Esophagus squamous epithelium (tissue), 5 donors: ENCODE results near the gene PTPRM. TPM values are rescaled to one million over a fixed set of nuclear protein-coding genes. Genes with fewer than 3 reads are reported as not detected.

Experiments
- DNase-seq: peaks from one replicate; lab custom pipeline; 2025; lab: John Stamatoyannopoulos, UW
- H3K27ac ChIP-seq, 4 donors: fragments of 200-600 bp; sonication (generic); one replicate each; pipeline ENCODE4 v1.5.1; 2016 to 2019; ENCODE audit warnings: mild to moderate bottlenecking in 1 of 4
- H3K27me3 ChIP-seq, 4 donors: fragments of 200-600 bp; sonication (generic); 1 replicate in 3 of 4; 2 replicates in 1 of 4; pipeline versions ENCODE4 v1.5.1 to v1.6.0; 2017 to 2021; ENCODE audit warnings: antibody characterized with exemption in 1 of 4
- H3K36me3 ChIP-seq, 3 donors: fragments of 200-600 bp; sonication (generic); one replicate each; pipeline ENCODE4 v1.5.1; 2016 to 2019
- H3K4me1 ChIP-seq, 3 donors: fragments of 200-600 bp; sonication (generic); one replicate each; pipeline ENCODE4 v1.5.1; 2017 to 2019
- H3K4me3 ChIP-seq, 4 donors: fragments of 200-600 bp; sonication (generic); 1 replicate in 3 of 4; 2 replicates in 1 of 4; pipeline ENCODE4 v1.5.1; 2016 to 2019; ENCODE audit warnings: mild to moderate bottlenecking in 2 of 4, moderate library complexity in 1 of 4
- H3K9me3 ChIP-seq, 3 donors: fragments of 200-600 bp; sonication (generic); one replicate each; pipeline ENCODE4 v1.5.1; 2016 to 2019
- POLR2A ChIP-seq, 4 donors: fragments of 450-650 bp; IDR thresholded peaks; one replicate each; pipeline ENCODE4 v1.6.1; 2017; ENCODE audit warnings: antibody characterized with exemption in 4 of 4, mild to moderate bottlenecking in 4 of 4, moderate library complexity in 3 of 4
- WGBS, 2 donors: methylation state at CpG; one replicate each; pipeline ENCODE4 v1.1.5; 2018; 5-methylcytosine and 5-hydroxymethylcytosine counted together
- intact Hi-C: fragments of 100-400 bp; cut with DNase I; formaldehyde crosslinking; loops from one replicate; pipeline ENCODE4 v1.15.0; 2022
- total RNA-seq, 4 donors: library from RNA; depleted of rRNA; stranded (reverse); fragments of >200 nt; gene quantifications; one replicate each; pipeline ENCODE4 v1.1.0, GENCODE V29; 2016
- TF ChIP-seq, protein P1 (sequence below), 6 experiments: fragments of 450-650 bp in 4 of 6; fragments of 200-600 bp in 2 of 6; sonication (generic) in 2 of 6; IDR thresholded peaks; one replicate each; pipeline ENCODE4 v1.5.1; 2016 to 2019; ENCODE audit warnings: antibody characterized with exemption in 6 of 6, mild to moderate bottlenecking in 4 of 6, moderate library complexity in 4 of 6
- donor health status: DM: yes; HTN: yes; CAD: no.

Gene PTPRM
- total RNA-seq, 4 donors from 2014 or later = 6.5 to 38.7 (median 11.1) TPM

- Histone ChIP-seq H3K27ac (no peak overlapping the region), H3K27me3 (peaks cover 0 to 6% (median 0%) of the 10 kb centered on the region in 4 donors), H3K36me3 (no peaks in the 10 kb centered on the region), H3K9me3 (peaks cover 0 to 16% (median 0%) of the 10 kb centered on the region in 3 donors), H3K4me3 (no peak overlapping the region), H3K4me1 (no peaks in the 10 kb centered on the region)
- WGBS, 2 donors = 29 to 44% methylated on average over 12 of the region's 15 CpGs
- TF ChIP-seq, protein P1, sequence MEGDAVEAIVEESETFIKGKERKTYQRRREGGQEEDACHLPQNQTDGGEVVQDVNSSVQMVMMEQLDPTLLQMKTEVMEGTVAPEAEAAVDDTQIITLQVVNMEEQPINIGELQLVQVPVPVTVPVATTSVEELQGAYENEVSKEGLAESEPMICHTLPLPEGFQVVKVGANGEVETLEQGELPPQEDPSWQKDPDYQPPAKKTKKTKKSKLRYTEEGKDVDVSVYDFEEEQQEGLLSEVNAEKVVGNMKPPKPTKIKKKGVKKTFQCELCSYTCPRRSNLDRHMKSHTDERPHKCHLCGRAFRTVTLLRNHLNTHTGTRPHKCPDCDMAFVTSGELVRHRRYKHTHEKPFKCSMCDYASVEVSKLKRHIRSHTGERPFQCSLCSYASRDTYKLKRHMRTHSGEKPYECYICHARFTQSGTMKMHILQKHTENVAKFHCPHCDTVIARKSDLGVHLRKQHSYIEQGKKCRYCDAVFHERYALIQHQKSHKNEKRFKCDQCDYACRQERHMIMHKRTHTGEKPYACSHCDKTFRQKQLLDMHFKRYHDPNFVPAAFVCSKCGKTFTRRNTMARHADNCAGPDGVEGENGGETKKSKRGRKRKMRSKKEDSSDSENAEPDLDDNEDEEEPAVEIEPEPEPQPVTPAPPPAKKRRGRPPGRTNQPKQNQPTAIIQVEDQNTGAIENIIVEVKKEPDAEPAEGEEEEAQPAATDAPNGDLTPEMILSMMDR (IDR thresholded peaks at IDR 0.05) = no peak
- TF ChIP-seq POLR2A (IDR thresholded peaks at IDR 0.05) = no peak
- DNase-seq = no peak
- intact Hi-C loops = no loop called here
Measured at GRCh38 chr18:8416212-8417019, 849.3 kb downstream of the PTPRM start.

DNA sequence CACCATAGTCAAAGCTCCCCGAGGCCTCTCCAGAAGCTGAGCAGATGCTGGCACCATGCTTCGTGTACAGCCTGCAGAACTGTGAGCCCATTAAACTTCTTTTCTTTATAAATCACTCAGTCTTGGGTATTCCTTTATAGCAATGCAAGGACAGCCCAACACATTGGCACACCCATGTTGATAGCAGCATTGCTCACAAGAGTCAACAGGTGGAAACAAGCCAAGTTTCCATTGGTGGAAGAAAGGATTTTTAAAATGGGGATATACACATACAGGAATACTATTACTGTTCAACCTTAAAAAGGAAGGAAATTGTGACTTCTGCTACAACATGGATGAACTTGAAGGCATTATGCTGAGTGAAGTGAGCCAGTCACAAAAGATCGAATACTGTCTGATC is 855.3 kb downstream of the PTPRM start:
- intact Hi-C loops = no loop called here
- no peaks in the 10 kb centered on the region for H3K9me3 ChIP-seq
- no peak for TF ChIP-seq POLR2A (IDR thresholded peaks at IDR 0.05)
- TF ChIP-seq, protein P1 (IDR thresholded peaks at IDR 0.05) = no peak
- H3K27ac ChIP-seq = no peak overlapping the region
- H3K36me3 ChIP-seq = no peaks in the 10 kb centered on the region
- H3K4me1 ChIP-seq = peaks cover 0 to 6% (median 4%) of the 10 kb centered on the region in 3 donors
- H3K27me3 ChIP-seq = no peaks in the 10 kb centered on the region
- no peak for DNase-seq
- WGBS, 2 donors = 89 to 97% methylated on average over 3 of the region's 3 CpGs
- H3K4me3 ChIP-seq = no peak overlapping the region

GRCh38 chr18:8423051-8423557 is 856.0 kb downstream of the PTPRM start:
- DNase-seq = no peak
- intact Hi-C loops = no loop called here
- WGBS, 2 donors = 70 to 89% methylated on average over 3 to 8 of the region's 11 CpGs
- H3K36me3 ChIP-seq = no peaks in the 10 kb centered on the region
- no peaks in the 10 kb centered on the region for H3K27me3 ChIP-seq
- H3K4me1 ChIP-seq = peaks cover 0 to 6% (median 4%) of the 10 kb centered on the region in 3 donors
- H3K27ac ChIP-seq = no peak overlapping the region
- TF ChIP-seq, protein P1 (IDR thresholded peaks at IDR 0.05) = no peak
- TF ChIP-seq POLR2A (IDR thresholded peaks at IDR 0.05) = no peak
- H3K9me3 ChIP-seq = no peaks in the 10 kb centered on the region
- no peak overlapping the region for H3K4me3 ChIP-seq

GRCh38 chr18:8424481-8424880 is 857.4 kb downstream of the PTPRM start:
- Histone ChIP-seq H3K36me3 (no peaks in the 10 kb centered on the region), H3K9me3 (no peaks in the 10 kb centered on the region), H3K27me3 (no peaks in the 10 kb centered on the region), H3K4me1 (peaks cover 0 to 6% (median 4%) of the 10 kb centered on the region in 3 donors), H3K4me3 (no peak overlapping the region), H3K27ac (no peak overlapping the region)
- TF ChIP-seq POLR2A (IDR thresholded peaks at IDR 0.05) = no peak
- TF ChIP-seq, protein P1 (IDR thresholded peaks at IDR 0.05) = no peak
- no peak for DNase-seq
- 74 to 85% methylated on average over 7 of the region's 7 CpGs for WGBS, 2 donors
- intact Hi-C loops = no loop called here
